Keratinocyte (primary cell): ENCODE measurements around the gene ANKRD34A. TPM values are rescaled to one million over a fixed set of nuclear protein-coding genes. Genes with fewer than 3 reads are reported as not detected.

Source experiments
- DNase-seq: peaks from one replicate; pipeline ENCODE4 v3.0.0-alpha.2; 2011; ENCODE audit warnings: low read depth, missing footprints, low spot score
- FAIRE-seq: peaks from 2 replicates; lab custom pipeline; 2011; peaks lifted over from hg19 to GRCh38; lab: Jason Lieb, UNC
- H2AFZ ChIP-seq: 2 replicates; pipeline ENCODE4 v1.6.0; 2012; ENCODE audit warnings: low read length, control low read depth, inconsistent platforms; ENCODE audit not compliant: control insufficient read depth
- H3K27ac ChIP-seq: 2 replicates; pipeline ENCODE4 v1.5.1; 2011; ENCODE audit warnings: low read length; ENCODE audit not compliant: control insufficient read depth, insufficient read depth
- H3K27me3 ChIP-seq: 3 replicates; pipeline ENCODE4 v1.6.0; 2011; ENCODE audit warnings: low read length; ENCODE audit not compliant: control insufficient read depth, insufficient read depth; ENCODE audit errors: extremely low read depth
- H3K36me3 ChIP-seq, 2 experiments: 2 replicates in 1 of 2; 3 replicates in 1 of 2; pipeline ENCODE4 v1.5.1; 2011; ENCODE audit warnings: low read length in 2 of 2, mild to moderate bottlenecking in 1 of 2; ENCODE audit not compliant: control insufficient read depth in 2 of 2, insufficient read depth in 2 of 2; ENCODE audit errors: extremely low read depth in 1 of 2
- H3K4me1 ChIP-seq: 3 replicates; pipeline ENCODE4 v1.5.1; 2011; ENCODE audit warnings: low read length; ENCODE audit not compliant: control insufficient read depth, insufficient read depth; ENCODE audit errors: extremely low read depth
- H3K4me2 ChIP-seq: 3 replicates; pipeline ENCODE4 v1.6.0; 2011; ENCODE audit warnings: low read depth, low read length; ENCODE audit not compliant: control insufficient read depth, insufficient read depth; ENCODE audit errors: extremely low read depth
- H3K4me3 ChIP-seq, 3 experiments: fragments of 200-600 bp in 1 of 3; sonication (generic) in 1 of 3; 2 replicates in 2 of 3; 3 replicates in 1 of 3; pipeline ENCODE4 v1.5.1; 2011 to 2016; ENCODE audit warnings: low read length in 3 of 3, mild to moderate bottlenecking in 3 of 3, control low read depth in 2 of 3, inconsistent platforms in 1 of 3, low read depth in 1 of 3, mixed read lengths in 1 of 3, mixed run types in 1 of 3, moderate library complexity in 1 of 3; ENCODE audit not compliant: control insufficient read depth in 2 of 3, insufficient read depth in 2 of 3; ENCODE audit errors: extremely low read depth in 1 of 3
- H3K79me2 ChIP-seq: 2 replicates; pipeline ENCODE4 v1.6.0; 2012; ENCODE audit warnings: low read length; ENCODE audit not compliant: control insufficient read depth, insufficient read depth
- H3K9ac ChIP-seq: 3 replicates; pipeline ENCODE4 v1.6.0; 2011; ENCODE audit warnings: low read length; ENCODE audit not compliant: control insufficient read depth, insufficient read depth; ENCODE audit errors: extremely low read depth
- H3K9me1 ChIP-seq: 3 replicates; pipeline ENCODE4 v1.6.0; 2011; ENCODE audit warnings: low read length; ENCODE audit not compliant: control insufficient read depth, insufficient read depth; ENCODE audit errors: extremely low read depth
- H3K9me3 ChIP-seq: 2 replicates; pipeline ENCODE4 v1.5.1; 2012; ENCODE audit warnings: low read depth, low read length; ENCODE audit not compliant: control insufficient read depth
- H4K20me1 ChIP-seq: 3 replicates; pipeline ENCODE4 v1.6.0; 2011; ENCODE audit warnings: low read length; ENCODE audit not compliant: control insufficient read depth, insufficient read depth; ENCODE audit errors: extremely low read depth
- EZH2 ChIP-seq: IDR thresholded peaks from one replicate; pipeline ENCODE4 v1.6.1; 2012; ENCODE audit warnings: inconsistent platforms, mild to moderate bottlenecking, low read length, moderate library complexity
- dilution Hi-C: fragments of 300-500 bp; cut with MboI; formaldehyde crosslinking; loops from one replicate; pipeline ENCODE4 v1.7.0; 2020; ENCODE audit warnings: low sequenced_read_pairs; ENCODE audit not compliant: extremely low pct_ligation_motif_present
- polyA minus RNA-seq, 3 experiments: library from RNA; depleted of rRNA, polyadenylated mRNA; stranded (reverse); fragments of >200 nt; gene quantifications; 1 replicate in 1 of 3; 2 replicates in 1 of 3; 3 replicates in 1 of 3; pipeline ENCODE4 v1.2.3, GENCODE V29; 2011
- polyA plus RNA-seq, 5 experiments: library from polyadenylated mRNA; depleted of rRNA in 3 of 5; stranded (reverse) in 3 of 5; stranded (forward) in 1 of 5; unstranded in 1 of 5; fragments of >200 nt; gene quantifications; 1 replicate in 1 of 5; 2 replicates in 3 of 5; 3 replicates in 1 of 5; pipeline versions ENCODE4 v1.2.1 to v1.2.3, GENCODE V29; 2011 to 2012; ENCODE audit warnings: missing spikeins in 2 of 5, low read depth in 1 of 5, low replicate concordance in 1 of 5
- TF ChIP-seq, protein P1 (sequence below), 3 experiments: IDR thresholded peaks in 1 of 3; conservative IDR thresholded peaks in 1 of 3; optimal IDR thresholded peaks in 1 of 3; 2 replicates in 2 of 3; 3 replicates in 1 of 3; pipeline versions ENCODE3 to v1.5.1; 2011; ENCODE audit warnings: low read length in 3 of 3, mild to moderate bottlenecking in 3 of 3, moderate library complexity in 2 of 3, control low read depth in 1 of 3, inconsistent platforms in 1 of 3; ENCODE audit not compliant: insufficient read depth in 2 of 3; ENCODE audit errors: extremely low read depth in 1 of 3

ANKRD34A gene
- polyA plus RNA-seq (0.53 to 0.83 TPM (median 0.66 TPM) in 3 replicates), polyA minus RNA-seq (0.29 to 1.9 TPM (median 0.40 TPM) in 3 replicates)
- polyA plus RNA-seq (2011; ENCODE audit: low read depth) = not detected
- polyA plus RNA-seq (2011; cell fraction: cytosol; rRNA removed) = 0.46 and 0.81 TPM in 2 replicates
- polyA plus RNA-seq (2011; cell fraction: nucleus; rRNA removed) = 1.5 and 1.6 TPM in 2 replicates
- 0.20 and 0.78 TPM in 2 replicates for polyA plus RNA-seq (2012; ENCODE audit: low replicate concordance)
- polyA minus RNA-seq (2011; cell fraction: cytosol; rRNA and poly(A)+ RNA removed) = 1.7 TPM
- polyA minus RNA-seq (2011; cell fraction: nucleus; rRNA and poly(A)+ RNA removed) = 0.47 and 0.95 TPM in 2 replicates

DNA sequence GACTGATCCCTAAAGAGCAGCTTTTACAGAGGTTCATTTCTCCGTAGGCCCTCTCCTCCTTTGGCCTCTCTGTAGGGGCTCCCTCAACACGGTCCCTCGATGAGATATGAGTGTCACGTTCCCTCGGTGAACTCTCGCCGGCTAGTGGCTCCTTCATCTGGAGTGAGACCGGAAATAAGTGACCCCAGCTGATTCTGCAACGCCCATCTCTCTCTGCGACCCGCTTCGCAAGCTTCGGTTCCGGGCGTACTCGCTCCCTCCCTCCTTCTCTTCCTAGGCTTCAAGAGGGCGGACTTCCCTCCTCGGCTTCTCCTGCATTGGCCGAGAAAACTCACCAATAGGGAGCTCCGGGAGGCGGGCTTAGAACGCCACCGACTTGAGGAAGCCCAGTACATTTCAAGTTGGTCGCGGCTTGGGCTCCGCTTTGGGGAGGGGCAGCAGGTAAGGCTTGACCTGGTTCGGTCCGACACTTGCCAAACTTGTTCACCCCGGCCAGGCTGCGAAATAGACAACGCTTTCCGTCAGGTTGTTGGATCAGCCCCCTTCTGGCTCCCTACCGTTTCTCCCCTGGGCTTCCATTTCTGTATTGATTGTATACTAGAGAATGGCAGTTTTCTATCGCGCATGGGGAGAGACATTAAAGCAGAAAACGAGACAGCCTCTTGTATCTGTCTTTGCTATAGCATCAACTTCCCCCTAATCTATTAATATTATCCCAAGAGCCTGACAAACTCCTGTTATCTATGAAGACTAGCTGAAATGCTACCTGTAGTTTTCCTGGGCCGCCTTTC, at the start of gene ANKRD34A, which contains the start of gene POLR3GL:
ANKRD34A (minus strand) TSS at position 248 of the 791 bp plus-strand sequence. CDS start 2,816 bp downstream, outside the sequence.
POLR3GL (plus strand) TSS at position 363 of the 791 bp plus-strand sequence. CDS start 10,176 bp downstream, outside the sequence.
- Histone ChIP-seq H2AFZ (peak within 1 kb of the TSS; percentile 93), H3K79me2 (no peaks in the 10 kb centered on the region), H3K4me2 (peak within 1 kb of the TSS; percentile 92), H3K27me3 (peaks cover 2% of the 10 kb centered on the region), H4K20me1 (no peaks in the 10 kb centered on the region), H3K4me3 (peak within 1 kb of the TSS; percentile 57 to 82 (median 77)), H3K9ac (peak within 1 kb of the TSS; percentile 79), H3K4me1 (peaks cover 35% of the 10 kb centered on the region), H3K9me3 (no peaks in the 10 kb centered on the region), H3K36me3 (no peaks in the 10 kb centered on the region), H3K9me1 (no peaks in the 10 kb centered on the region), H3K27ac (peak within 1 kb of the TSS; percentile 66)
- FAIRE-seq (peak; percentile 74), DNase-seq (peak; percentile 94)
- dilution Hi-C loops = no loop called here
- TF ChIP-seq, protein P1, sequence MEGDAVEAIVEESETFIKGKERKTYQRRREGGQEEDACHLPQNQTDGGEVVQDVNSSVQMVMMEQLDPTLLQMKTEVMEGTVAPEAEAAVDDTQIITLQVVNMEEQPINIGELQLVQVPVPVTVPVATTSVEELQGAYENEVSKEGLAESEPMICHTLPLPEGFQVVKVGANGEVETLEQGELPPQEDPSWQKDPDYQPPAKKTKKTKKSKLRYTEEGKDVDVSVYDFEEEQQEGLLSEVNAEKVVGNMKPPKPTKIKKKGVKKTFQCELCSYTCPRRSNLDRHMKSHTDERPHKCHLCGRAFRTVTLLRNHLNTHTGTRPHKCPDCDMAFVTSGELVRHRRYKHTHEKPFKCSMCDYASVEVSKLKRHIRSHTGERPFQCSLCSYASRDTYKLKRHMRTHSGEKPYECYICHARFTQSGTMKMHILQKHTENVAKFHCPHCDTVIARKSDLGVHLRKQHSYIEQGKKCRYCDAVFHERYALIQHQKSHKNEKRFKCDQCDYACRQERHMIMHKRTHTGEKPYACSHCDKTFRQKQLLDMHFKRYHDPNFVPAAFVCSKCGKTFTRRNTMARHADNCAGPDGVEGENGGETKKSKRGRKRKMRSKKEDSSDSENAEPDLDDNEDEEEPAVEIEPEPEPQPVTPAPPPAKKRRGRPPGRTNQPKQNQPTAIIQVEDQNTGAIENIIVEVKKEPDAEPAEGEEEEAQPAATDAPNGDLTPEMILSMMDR (optimal IDR thresholded peaks at IDR 0.05 in 1 of 3, IDR thresholded peaks at IDR 0.05 in 1 of 3, conservative IDR thresholded peaks at IDR 0.05 in 1 of 3; ENCODE audit: extremely low read depth in 1 of 3, insufficient read depth in 2 of 3, low read length in 3 of 3) = peak in 1 of 3 experiments; percentile 0
- no peak for TF ChIP-seq EZH2

- no peak for DNase-seq
- H3K9me3 ChIP-seq = no peaks in the 10 kb centered on the region
- TF ChIP-seq EZH2 = no peak
- TF ChIP-seq, protein P1 (optimal IDR thresholded peaks at IDR 0.05 in 1 of 3, IDR thresholded peaks at IDR 0.05 in 1 of 3, conservative IDR thresholded peaks at IDR 0.05 in 1 of 3; ENCODE audit: extremely low read depth in 1 of 3, insufficient read depth in 2 of 3, low read length in 3 of 3) = no peak
- dilution Hi-C loops = no loop called here
- H2AFZ ChIP-seq = no peak overlapping the region
- no peaks in the 10 kb centered on the region for H3K79me2 ChIP-seq
- H4K20me1 ChIP-seq = no peaks in the 10 kb centered on the region
- peaks cover 3% of the 10 kb centered on the region for H3K4me1 ChIP-seq
- no peak overlapping the region for H3K4me3 ChIP-seq
- H3K27me3 ChIP-seq = peaks cover 15% of the 10 kb centered on the region
- FAIRE-seq = no peak
- H3K9me1 ChIP-seq = no peaks in the 10 kb centered on the region
- H3K36me3 ChIP-seq = no peaks in the 10 kb centered on the region
- no peak overlapping the region for H3K4me2 ChIP-seq
- no peak overlapping the region for H3K27ac ChIP-seq
- no peak overlapping the region for H3K9ac ChIP-seq
These were observed 49.2 kb upstream of the ANKRD34A start for GRCh38 chr1:146013559-146013922.
